HepG2 (cell line): ENCODE data around the gene HDAC5. TPM values are rescaled to one million over a fixed set of nuclear protein-coding genes. Genes with fewer than 3 reads are reported as not detected.

Experiments used
- EP300 ChIP-seq, 3 experiments: sonication (generic) in 1 of 3; formaldehyde crosslinking in 1 of 3; IDR thresholded peaks; 2 replicates each; pipeline versions ENCODE4 v1.5.1 to v1.6.1; 2011 to 2020; ENCODE audit warnings: low read depth in 2 of 3, low read length in 2 of 3, borderline replicate concordance in 1 of 3, improper control_type of control experiment in 1 of 3, mild to moderate bottlenecking in 1 of 3, missing genetic modification reagents in 1 of 3, moderate library complexity in 1 of 3
- NPAS2 ChIP-seq: sonication (generic); formaldehyde crosslinking; IDR thresholded peaks from 2 replicates; pipeline ENCODE4 v1.8.0; 2022; ENCODE audit warnings: mild to moderate bottlenecking, missing genetic modification reagents, borderline replicate concordance
- REL ChIP-seq: sonication (generic); formaldehyde crosslinking; conservative IDR thresholded peaks from 2 replicates; pipeline ENCODE4 v1.8.0; 2022; ENCODE audit warnings: mild to moderate bottlenecking, missing genetic modification reagents, moderate library complexity
- SPEN ChIP-seq: sonication (generic); formaldehyde crosslinking; IDR thresholded peaks from 2 replicates; pipeline ENCODE4 v1.5.1; 2020; ENCODE audit warnings: low read depth, mild to moderate bottlenecking, missing genetic modification reagents
- ZNF720 ChIP-seq: sonication (generic); formaldehyde crosslinking; IDR thresholded peaks from 2 replicates; pipeline ENCODE4 v1.4.0; 2020; ENCODE audit warnings: missing genetic modification reagents
- ZNF83 ChIP-seq: sonication (generic); formaldehyde crosslinking; IDR thresholded peaks from 2 replicates; pipeline ENCODE4 v1.4.0; 2020; ENCODE audit warnings: missing genetic modification reagents, mild to moderate bottlenecking, borderline replicate concordance
- polyA plus RNA-seq, 8 experiments: library from polyadenylated mRNA; depleted of rRNA in 3 of 8; stranded (reverse) in 7 of 8; unstranded in 1 of 8; fragments of >200 nt; fragmentation: Illumina TruSeq in 4 of 8; extraction: Trizol in 4 of 8; gene quantifications; 2 replicates each; pipeline versions ENCODE4 v1.2.1 to v1.2.3, GENCODE V29; 2011 to 2016; ENCODE audit warnings: low read depth in 4 of 8, missing spikeins in 1 of 8, mixed read lengths in 1 of 8; ENCODE audit not compliant: insufficient read depth in 1 of 8
- total RNA-seq, 5 experiments: library from RNA; depleted of rRNA; stranded (reverse); fragments of >200 nt; fragmentation: Illumina TruSeq; extraction: Trizol; gene quantifications; 2 replicates each; pipeline ENCODE4 v1.2.3, GENCODE V29; 2016; ENCODE audit warnings: low read depth in 1 of 5
- TF ChIP-seq, protein P1 (sequence below): sonication (generic); formaldehyde crosslinking; IDR thresholded peaks from 2 replicates; pipeline ENCODE4 v1.4.0; 2020; ENCODE audit warnings: missing genetic modification reagents
- TF ChIP-seq, protein P2 (sequence below): sonication (generic); formaldehyde crosslinking; IDR thresholded peaks from 2 replicates; pipeline ENCODE4 v1.5.0; 2020; ENCODE audit warnings: missing genetic modification reagents
- TF ChIP-seq, protein P3 (sequence below), 2 experiments: fragments of 450-650 bp in 1 of 2; sonication (generic) in 1 of 2; formaldehyde crosslinking in 1 of 2; IDR thresholded peaks; 2 replicates each; pipeline versions ENCODE4 v1.6.1 to v1.8.0; 2016 to 2022; ENCODE audit warnings: antibody characterized with exemption in 1 of 2, mild to moderate bottlenecking in 1 of 2, missing genetic modification reagents in 1 of 2
- TF ChIP-seq, protein P4 (sequence below): IDR thresholded peaks from 2 replicates; pipeline ENCODE4 v1.6.1; 2012; ENCODE audit warnings: low read depth, low read length, improper control_type of control experiment
- TF ChIP-seq, protein P5 (sequence below), 2 experiments: fragments of 450-650 bp in 1 of 2; sonication (generic) in 1 of 2; formaldehyde crosslinking; IDR thresholded peaks; 2 replicates each; pipeline versions ENCODE4 v1.5.0 to v1.8.0; 2020 to 2022; ENCODE audit warnings: mild to moderate bottlenecking in 1 of 2, missing genetic modification reagents in 1 of 2

Gene HDAC5
- total and polyA plus RNA-seq, 2 of the 13 experiments (the other 11 are each of a cell fraction or from before 2014, with no cell fraction given), result 46.4 to 85.4 TPM

DNA sequence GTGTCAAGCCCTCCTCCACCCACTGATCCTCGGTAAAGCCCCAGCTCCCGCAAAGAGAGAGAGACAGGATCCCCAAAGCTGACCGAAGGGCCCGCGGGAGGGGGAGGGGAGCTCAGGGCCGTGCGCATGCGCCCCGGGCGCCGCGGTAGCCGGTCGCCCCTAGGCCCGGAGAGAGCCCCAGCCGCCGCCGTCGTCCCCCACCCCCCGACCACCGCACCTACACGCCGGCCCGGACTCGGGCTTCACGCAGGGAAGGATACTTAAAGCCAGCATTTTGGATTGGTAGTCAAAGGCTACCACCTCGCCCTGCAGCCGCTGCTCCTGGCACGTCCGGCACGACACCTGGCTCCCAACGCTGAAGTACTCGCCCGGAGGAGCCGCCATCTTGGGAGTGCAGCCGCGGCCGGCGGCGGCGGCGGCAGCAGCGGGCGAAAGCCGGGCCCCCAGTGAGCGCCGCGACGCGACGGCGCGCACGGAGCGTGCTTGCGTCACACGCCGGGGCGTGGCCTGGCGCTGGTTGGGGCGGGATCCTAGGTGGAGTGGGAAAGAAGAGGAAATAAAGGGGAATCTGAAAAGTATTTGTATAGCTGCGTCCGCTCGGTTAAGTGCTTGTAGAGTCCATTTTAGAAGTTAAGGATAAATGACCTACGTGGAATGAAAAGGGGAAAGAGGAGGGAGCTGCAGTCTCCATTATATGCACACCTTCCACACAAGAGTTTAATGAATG lies 57.1 kb downstream of the HDAC5 start, which contains the start of gene LSM12 (continued):
- no peak for TF ChIP-seq ZNF720 (CRISPR knock-in tag)
- TF ChIP-seq REL, result no peak; the same call in 1 of the 2 replicates
- TF ChIP-seq SPEN (CRISPR knock-in tag), result peak; percentile 85
- TF ChIP-seq, protein P1, sequence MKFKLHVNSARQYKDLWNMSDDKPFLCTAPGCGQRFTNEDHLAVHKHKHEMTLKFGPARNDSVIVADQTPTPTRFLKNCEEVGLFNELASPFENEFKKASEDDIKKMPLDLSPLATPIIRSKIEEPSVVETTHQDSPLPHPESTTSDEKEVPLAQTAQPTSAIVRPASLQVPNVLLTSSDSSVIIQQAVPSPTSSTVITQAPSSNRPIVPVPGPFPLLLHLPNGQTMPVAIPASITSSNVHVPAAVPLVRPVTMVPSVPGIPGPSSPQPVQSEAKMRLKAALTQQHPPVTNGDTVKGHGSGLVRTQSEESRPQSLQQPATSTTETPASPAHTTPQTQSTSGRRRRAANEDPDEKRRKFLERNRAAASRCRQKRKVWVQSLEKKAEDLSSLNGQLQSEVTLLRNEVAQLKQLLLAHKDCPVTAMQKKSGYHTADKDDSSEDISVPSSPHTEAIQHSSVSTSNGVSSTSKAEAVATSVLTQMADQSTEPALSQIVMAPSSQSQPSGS (CRISPR knock-in tag), result no peak
- TF ChIP-seq, protein P2, sequence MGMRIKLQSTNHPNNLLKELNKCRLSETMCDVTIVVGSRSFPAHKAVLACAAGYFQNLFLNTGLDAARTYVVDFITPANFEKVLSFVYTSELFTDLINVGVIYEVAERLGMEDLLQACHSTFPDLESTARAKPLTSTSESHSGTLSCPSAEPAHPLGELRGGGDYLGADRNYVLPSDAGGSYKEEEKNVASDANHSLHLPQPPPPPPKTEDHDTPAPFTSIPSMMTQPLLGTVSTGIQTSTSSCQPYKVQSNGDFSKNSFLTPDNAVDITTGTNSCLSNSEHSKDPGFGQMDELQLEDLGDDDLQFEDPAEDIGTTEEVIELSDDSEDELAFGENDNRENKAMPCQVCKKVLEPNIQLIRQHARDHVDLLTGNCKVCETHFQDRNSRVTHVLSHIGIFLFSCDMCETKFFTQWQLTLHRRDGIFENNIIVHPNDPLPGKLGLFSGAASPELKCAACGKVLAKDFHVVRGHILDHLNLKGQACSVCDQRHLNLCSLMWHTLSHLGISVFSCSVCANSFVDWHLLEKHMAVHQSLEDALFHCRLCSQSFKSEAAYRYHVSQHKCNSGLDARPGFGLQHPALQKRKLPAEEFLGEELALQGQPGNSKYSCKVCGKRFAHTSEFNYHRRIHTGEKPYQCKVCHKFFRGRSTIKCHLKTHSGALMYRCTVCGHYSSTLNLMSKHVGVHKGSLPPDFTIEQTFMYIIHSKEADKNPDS (CRISPR knock-in tag), result no peak
- 0 out of 2 replicates have a peak, but pooled peaks have one; percentile 9 for TF ChIP-seq ZNF83 (CRISPR knock-in tag)
- TF ChIP-seq, protein P3, sequence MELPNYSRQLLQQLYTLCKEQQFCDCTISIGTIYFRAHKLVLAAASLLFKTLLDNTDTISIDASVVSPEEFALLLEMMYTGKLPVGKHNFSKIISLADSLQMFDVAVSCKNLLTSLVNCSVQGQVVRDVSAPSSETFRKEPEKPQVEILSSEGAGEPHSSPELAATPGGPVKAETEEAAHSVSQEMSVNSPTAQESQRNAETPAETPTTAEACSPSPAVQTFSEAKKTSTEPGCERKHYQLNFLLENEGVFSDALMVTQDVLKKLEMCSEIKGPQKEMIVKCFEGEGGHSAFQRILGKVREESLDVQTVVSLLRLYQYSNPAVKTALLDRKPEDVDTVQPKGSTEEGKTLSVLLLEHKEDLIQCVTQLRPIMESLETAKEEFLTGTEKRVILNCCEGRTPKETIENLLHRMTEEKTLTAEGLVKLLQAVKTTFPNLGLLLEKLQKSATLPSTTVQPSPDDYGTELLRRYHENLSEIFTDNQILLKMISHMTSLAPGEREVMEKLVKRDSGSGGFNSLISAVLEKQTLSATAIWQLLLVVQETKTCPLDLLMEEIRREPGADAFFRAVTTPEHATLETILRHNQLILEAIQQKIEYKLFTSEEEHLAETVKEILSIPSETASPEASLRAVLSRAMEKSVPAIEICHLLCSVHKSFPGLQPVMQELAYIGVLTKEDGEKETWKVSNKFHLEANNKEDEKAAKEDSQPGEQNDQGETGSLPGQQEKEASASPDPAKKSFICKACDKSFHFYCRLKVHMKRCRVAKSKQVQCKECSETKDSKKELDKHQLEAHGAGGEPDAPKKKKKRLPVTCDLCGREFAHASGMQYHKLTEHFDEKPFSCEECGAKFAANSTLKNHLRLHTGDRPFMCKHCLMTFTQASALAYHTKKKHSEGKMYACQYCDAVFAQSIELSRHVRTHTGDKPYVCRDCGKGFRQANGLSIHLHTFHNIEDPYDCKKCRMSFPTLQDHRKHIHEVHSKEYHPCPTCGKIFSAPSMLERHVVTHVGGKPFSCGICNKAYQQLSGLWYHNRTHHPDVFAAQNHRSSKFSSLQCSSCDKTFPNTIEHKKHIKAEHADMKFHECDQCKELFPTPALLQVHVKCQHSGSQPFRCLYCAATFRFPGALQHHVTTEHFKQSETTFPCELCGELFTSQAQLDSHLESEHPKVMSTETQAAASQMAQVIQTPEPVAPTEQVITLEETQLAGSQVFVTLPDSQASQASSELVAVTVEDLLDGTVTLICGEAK (IDR thresholded peaks at IDR 0.05), result no peak
- TF ChIP-seq, protein P3 (CRISPR knock-in tag; IDR thresholded peaks at IDR 0.05), result no peak
- TF ChIP-seq, protein P4, sequence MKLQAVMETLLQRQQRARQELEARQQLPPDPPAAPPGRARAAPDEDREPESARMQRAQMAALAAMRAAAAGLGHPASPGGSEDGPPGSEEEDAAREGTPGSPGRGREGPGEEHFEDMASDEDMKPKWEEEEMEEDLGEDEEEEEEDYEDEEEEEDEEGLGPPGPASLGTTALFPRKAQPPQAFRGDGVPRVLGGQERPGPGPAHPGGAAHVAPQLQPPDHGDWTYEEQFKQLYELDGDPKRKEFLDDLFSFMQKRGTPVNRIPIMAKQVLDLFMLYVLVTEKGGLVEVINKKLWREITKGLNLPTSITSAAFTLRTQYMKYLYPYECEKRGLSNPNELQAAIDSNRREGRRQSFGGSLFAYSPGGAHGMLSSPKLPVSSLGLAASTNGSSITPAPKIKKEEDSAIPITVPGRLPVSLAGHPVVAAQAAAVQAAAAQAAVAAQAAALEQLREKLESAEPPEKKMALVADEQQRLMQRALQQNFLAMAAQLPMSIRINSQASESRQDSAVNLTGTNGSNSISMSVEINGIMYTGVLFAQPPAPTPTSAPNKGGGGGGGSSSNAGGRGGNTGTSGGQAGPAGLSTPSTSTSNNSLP, result peak; percentile 67
- TF ChIP-seq EP300 (IDR thresholded peaks at IDR 0.05; ENCODE audit: low read depth in 2 of 2, low read length in 2 of 2), result no peak
- TF ChIP-seq EP300 (CRISPR knock-in tag; IDR thresholded peaks at IDR 0.05; ENCODE audit: borderline replicate concordance), result no peak
- no peak for TF ChIP-seq NPAS2 (CRISPR knock-in tag)
- TF ChIP-seq, protein P5, sequence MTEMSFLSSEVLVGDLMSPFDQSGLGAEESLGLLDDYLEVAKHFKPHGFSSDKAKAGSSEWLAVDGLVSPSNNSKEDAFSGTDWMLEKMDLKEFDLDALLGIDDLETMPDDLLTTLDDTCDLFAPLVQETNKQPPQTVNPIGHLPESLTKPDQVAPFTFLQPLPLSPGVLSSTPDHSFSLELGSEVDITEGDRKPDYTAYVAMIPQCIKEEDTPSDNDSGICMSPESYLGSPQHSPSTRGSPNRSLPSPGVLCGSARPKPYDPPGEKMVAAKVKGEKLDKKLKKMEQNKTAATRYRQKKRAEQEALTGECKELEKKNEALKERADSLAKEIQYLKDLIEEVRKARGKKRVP (CRISPR knock-in tag; IDR thresholded peaks at IDR 0.05), result no peak; a peak in 1 of 4 replicates
